ENCODE data around the gene GTF3C4. TPM values are rescaled to one million over a fixed set of nuclear protein-coding genes. Genes with fewer than 3 reads are reported as not detected.
A peak's percentile ranks its signal among the peaks of the same experiment; 100 is the strongest.

Gene GTF3C4
- total RNA-seq, 1 donor from 2014 or later, result 27.6 TPM

- H3K9me3 Mint-ChIP-seq (ENCODE audit: unreplicated experiment), result no peaks in the 10 kb centered on the region
- H3K27me3 Mint-ChIP-seq (ENCODE audit: unreplicated experiment), result peaks cover 3% of the 10 kb centered on the region
- H3K4me3 Mint-ChIP-seq (ENCODE audit: unreplicated experiment), result no peak overlapping the region
- no peak overlapping the region for H3K27ac Mint-ChIP-seq (ENCODE audit: unreplicated experiment)
- peaks cover 18% of the 10 kb centered on the region for H3K36me3 Mint-ChIP-seq (ENCODE audit: low read depth, unreplicated experiment)
- peaks cover 12% of the 10 kb centered on the region for H3K4me1 Mint-ChIP-seq (ENCODE audit: unreplicated experiment)
- no peak for TF ChIP-seq CTCF (IDR thresholded peaks at IDR 0.05; ENCODE audit: unreplicated experiment)
- DNase-seq (ENCODE audit: low spot score), result no peak
These were observed 32.0 kb upstream of the GTF3C4 start for GRCh38 chr9:132638240-132638639.

- Mint-ChIP-seq H3K9me3 (ENCODE audit: unreplicated experiment) (no peaks in the 10 kb centered on the region), H3K27ac (ENCODE audit: unreplicated experiment) (no peak overlapping the region), H3K4me1 (ENCODE audit: unreplicated experiment) (peaks cover 4% of the 10 kb centered on the region), H3K27me3 (ENCODE audit: unreplicated experiment) (peaks cover 3% of the 10 kb centered on the region), H3K36me3 (ENCODE audit: low read depth, unreplicated experiment) (peaks cover 19% of the 10 kb centered on the region), H3K4me3 (ENCODE audit: unreplicated experiment) (no peak overlapping the region)
- DNase-seq (ENCODE audit: low spot score), result no peak
- no peak for TF ChIP-seq CTCF (IDR thresholded peaks at IDR 0.05; ENCODE audit: unreplicated experiment)
These were observed 30.9 kb upstream of the GTF3C4 start for GRCh38 chr9:132639322-132639721.

GRCh38 chr9:132641216-132641615 lies 29.0 kb upstream of the GTF3C4 start:
- Mint-ChIP-seq H3K36me3 (ENCODE audit: low read depth, unreplicated experiment) (peaks cover 32% of the 10 kb centered on the region), H3K9me3 (ENCODE audit: unreplicated experiment) (no peaks in the 10 kb centered on the region), H3K27ac (ENCODE audit: unreplicated experiment) (no peak overlapping the region), H3K4me1 (ENCODE audit: unreplicated experiment) (no peaks in the 10 kb centered on the region), H3K4me3 (ENCODE audit: unreplicated experiment) (no peak overlapping the region), H3K27me3 (ENCODE audit: unreplicated experiment) (peaks cover 3% of the 10 kb centered on the region)
- no peak for DNase-seq (ENCODE audit: low spot score)
- no peak for TF ChIP-seq CTCF (IDR thresholded peaks at IDR 0.05; ENCODE audit: unreplicated experiment)

GRCh38 chr9:132644251-132644650 lies 26.0 kb upstream of the GTF3C4 start:
- Mint-ChIP-seq H3K4me3 (ENCODE audit: unreplicated experiment) (no peak overlapping the region), H3K27me3 (ENCODE audit: unreplicated experiment) (peaks cover 2% of the 10 kb centered on the region), H3K4me1 (ENCODE audit: unreplicated experiment) (peaks cover 3% of the 10 kb centered on the region), H3K27ac (ENCODE audit: unreplicated experiment) (no peak overlapping the region), H3K36me3 (ENCODE audit: low read depth, unreplicated experiment) (peaks cover 19% of the 10 kb centered on the region), H3K9me3 (ENCODE audit: unreplicated experiment) (no peaks in the 10 kb centered on the region)
- DNase-seq (ENCODE audit: low spot score), result no peak
- TF ChIP-seq CTCF (IDR thresholded peaks at IDR 0.05; ENCODE audit: unreplicated experiment), result no peak

- TF ChIP-seq CTCF (IDR thresholded peaks at IDR 0.05; ENCODE audit: unreplicated experiment), result no peak
- Mint-ChIP-seq H3K36me3 (ENCODE audit: low read depth, unreplicated experiment) (peaks cover 19% of the 10 kb centered on the region), H3K27me3 (ENCODE audit: unreplicated experiment) (peaks cover 3% of the 10 kb centered on the region), H3K4me3 (ENCODE audit: unreplicated experiment) (peak overlapping the region; percentile 72), H3K4me1 (ENCODE audit: unreplicated experiment) (peaks cover 3% of the 10 kb centered on the region), H3K27ac (ENCODE audit: unreplicated experiment) (peak overlapping the region; percentile 74), H3K9me3 (ENCODE audit: unreplicated experiment) (no peaks in the 10 kb centered on the region)
- DNase-seq (ENCODE audit: low spot score), result no peak
These were observed 25.0 kb upstream of the GTF3C4 start for GRCh38 chr9:132645306-132645705.
